Measurements from ENCODE around the gene TBL3. TPM values are rescaled to one million over a fixed set of nuclear protein-coding genes. Genes with fewer than 3 reads are reported as not detected.

The TBL3 gene
- total RNA-seq, 1 experiment from 2014 or later: 51.3 TPM

- Histone ChIP-seq H3K9me3 (ENCODE audit: insufficient read depth, low read depth) (no peaks in the 10 kb centered on the region), H3K27me3 (ENCODE audit: insufficient read depth, low read depth) (no peaks in the 10 kb centered on the region), H3K4me2 (peak overlapping the region; percentile 92), H3F3A (ENCODE audit: insufficient read depth, low read depth) (peaks cover 39% of the 10 kb centered on the region), H4K20me1 (ENCODE audit: insufficient read depth) (peaks cover 34% of the 10 kb centered on the region), H2AFZ (no peak overlapping the region; the same call in 1 of the 2 replicates), H3K4me3 (peak overlapping the region; percentile 95; the same call in 1 of the 2 replicates), H3K4me1 (replicated peaks; ENCODE audit: insufficient read depth) (peaks cover 12% of the 10 kb centered on the region), H3K9me2 (ENCODE audit: insufficient read depth) (no peaks in the 10 kb centered on the region), H3K79me2 (ENCODE audit: low read depth) (peaks cover 42% of the 10 kb centered on the region), H3K36me3 (ENCODE audit: low read depth) (peaks cover 18% of the 10 kb centered on the region), H3K27ac (no peak overlapping the region)
- TF ChIP-seq EZH2 (IDR thresholded peaks at IDR 0.05; ENCODE audit: low read depth): no peak
- TF ChIP-seq, protein P1, sequence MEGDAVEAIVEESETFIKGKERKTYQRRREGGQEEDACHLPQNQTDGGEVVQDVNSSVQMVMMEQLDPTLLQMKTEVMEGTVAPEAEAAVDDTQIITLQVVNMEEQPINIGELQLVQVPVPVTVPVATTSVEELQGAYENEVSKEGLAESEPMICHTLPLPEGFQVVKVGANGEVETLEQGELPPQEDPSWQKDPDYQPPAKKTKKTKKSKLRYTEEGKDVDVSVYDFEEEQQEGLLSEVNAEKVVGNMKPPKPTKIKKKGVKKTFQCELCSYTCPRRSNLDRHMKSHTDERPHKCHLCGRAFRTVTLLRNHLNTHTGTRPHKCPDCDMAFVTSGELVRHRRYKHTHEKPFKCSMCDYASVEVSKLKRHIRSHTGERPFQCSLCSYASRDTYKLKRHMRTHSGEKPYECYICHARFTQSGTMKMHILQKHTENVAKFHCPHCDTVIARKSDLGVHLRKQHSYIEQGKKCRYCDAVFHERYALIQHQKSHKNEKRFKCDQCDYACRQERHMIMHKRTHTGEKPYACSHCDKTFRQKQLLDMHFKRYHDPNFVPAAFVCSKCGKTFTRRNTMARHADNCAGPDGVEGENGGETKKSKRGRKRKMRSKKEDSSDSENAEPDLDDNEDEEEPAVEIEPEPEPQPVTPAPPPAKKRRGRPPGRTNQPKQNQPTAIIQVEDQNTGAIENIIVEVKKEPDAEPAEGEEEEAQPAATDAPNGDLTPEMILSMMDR (conservative IDR thresholded peaks at IDR 0.05): no peak
- POLR2A ChIA-PET (ENCODE audit: unreplicated experiment): no interaction called here
- CTCF ChIA-PET: no interaction called here
- intact Hi-C loops (cut with micrococcal nuclease; ENCODE audit: unreplicated experiment): loop anchor here (2.0 kb wide), 1 partner anchor 16 kb away; the partner anchor contains the start of gene MSRB1
- no TSS peak for BruUV-seq (replicated peaks)
- DNase-seq: no peak
Measured at GRCh38 chr16:1958715-1959268, 13.1 kb upstream of the TBL3 start.

DNA sequence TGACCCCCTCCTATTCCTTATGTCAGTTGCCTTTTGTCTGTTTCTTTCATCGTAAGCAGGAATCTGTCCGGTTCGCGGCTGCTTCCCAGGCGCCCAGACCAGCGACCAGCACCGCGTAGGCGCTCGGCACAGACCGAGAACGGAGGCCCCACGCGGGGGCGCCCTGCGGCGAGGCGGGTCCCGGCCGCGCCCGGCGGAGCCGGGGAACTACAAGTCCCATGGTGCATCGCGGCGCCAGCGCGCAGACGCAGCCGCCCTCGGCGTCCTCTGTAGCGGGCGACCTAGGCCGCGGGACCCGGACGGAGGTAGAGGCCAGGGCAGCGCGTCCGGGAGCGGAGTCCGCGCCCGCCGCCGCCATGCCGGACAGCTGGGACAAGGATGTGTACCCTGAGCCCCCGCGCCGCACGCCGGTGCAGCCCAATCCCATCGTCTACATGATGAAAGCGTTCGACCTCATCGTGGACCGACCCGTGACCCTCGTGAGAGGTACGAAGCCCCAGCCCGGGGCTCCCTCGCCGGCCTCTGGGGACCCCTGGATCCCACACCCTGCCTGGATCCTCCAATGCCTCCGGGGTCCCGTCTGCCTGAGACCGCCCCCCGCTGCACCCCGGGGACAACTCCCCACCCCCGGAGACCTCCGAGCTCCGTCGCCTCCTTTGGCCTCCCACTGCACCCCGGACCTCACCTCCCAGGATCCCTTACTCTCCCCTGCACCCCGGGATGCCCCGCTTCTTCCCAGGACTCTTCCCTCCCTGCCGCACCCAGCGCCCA is 12.4 kb upstream of the TBL3 start, which contains the start of gene NDUFB10:
TSS of gene NDUFB10 (plus strand) at position 270 of the 771 bp plus-strand sequence. CDS start at position 357, 87 bp downstream.
- H3K9me3 ChIP-seq (ENCODE audit: insufficient read depth, low read depth): no peaks in the 10 kb centered on the region
- BruUV-seq (replicated peaks): no TSS peak
- H3K4me2 ChIP-seq: peak within 1 kb of the TSS; percentile 92
- H3K79me2 ChIP-seq (ENCODE audit: low read depth): peaks cover 48% of the 10 kb centered on the region
- CTCF ChIA-PET: interaction anchor here (0.7 kb wide), 1 partner anchor 235 kb away, joined by 8 read pairs; no protein-coding TSS in a partner anchor
- H3F3A ChIP-seq (ENCODE audit: insufficient read depth, low read depth): peaks cover 46% of the 10 kb centered on the region
- H3K9me2 ChIP-seq (ENCODE audit: insufficient read depth): no peaks in the 10 kb centered on the region
- H2AFZ ChIP-seq: peak within 1 kb of the TSS; percentile 90
- intact Hi-C loops (cut with micrococcal nuclease; ENCODE audit: unreplicated experiment): loop anchor here (2.0 to 5.0 kb wide), 2 partner anchors 17 to 187 kb away; partner anchors contain the start of genes EME2, MRPS34, MSRB1 and NME3
- peaks cover 22% of the 10 kb centered on the region for H3K36me3 ChIP-seq (ENCODE audit: low read depth)
- TF ChIP-seq, protein P1 (conservative IDR thresholded peaks at IDR 0.05): peak; percentile 68; the same call in 1 of the 2 replicates
- no peak for TF ChIP-seq EZH2 (IDR thresholded peaks at IDR 0.05; ENCODE audit: low read depth)
- POLR2A ChIA-PET (ENCODE audit: unreplicated experiment): interaction anchor here (1.2 kb wide), 1 partner anchor 12 kb away, joined by 8 read pairs; the partner anchor contains the start of gene TBL3
- H3K4me3 ChIP-seq: peak within 1 kb of the TSS; percentile 95
- H3K27ac ChIP-seq: peak within 1 kb of the TSS; percentile 1; the same call in 1 of the 2 replicates
- peaks cover 37% of the 10 kb centered on the region for H4K20me1 ChIP-seq (ENCODE audit: insufficient read depth)
- no peaks in the 10 kb centered on the region for H3K27me3 ChIP-seq (ENCODE audit: insufficient read depth, low read depth)
- H3K4me1 ChIP-seq (replicated peaks; ENCODE audit: insufficient read depth): peaks cover 12% of the 10 kb centered on the region
- peak; percentile 72 to 96 for DNase-seq
